Raji (cell line): ENCODE data around the gene GOLGA1.

ENCODE experiments used
- POLR2A ChIP-seq: IDR thresholded peaks from 2 replicates; pipeline ENCODE4 v1.6.1; 2011; ENCODE audit warnings: low read depth, low read length, control low read depth; ENCODE audit not compliant: insufficient read depth

The GOLGA1 gene

DNA sequence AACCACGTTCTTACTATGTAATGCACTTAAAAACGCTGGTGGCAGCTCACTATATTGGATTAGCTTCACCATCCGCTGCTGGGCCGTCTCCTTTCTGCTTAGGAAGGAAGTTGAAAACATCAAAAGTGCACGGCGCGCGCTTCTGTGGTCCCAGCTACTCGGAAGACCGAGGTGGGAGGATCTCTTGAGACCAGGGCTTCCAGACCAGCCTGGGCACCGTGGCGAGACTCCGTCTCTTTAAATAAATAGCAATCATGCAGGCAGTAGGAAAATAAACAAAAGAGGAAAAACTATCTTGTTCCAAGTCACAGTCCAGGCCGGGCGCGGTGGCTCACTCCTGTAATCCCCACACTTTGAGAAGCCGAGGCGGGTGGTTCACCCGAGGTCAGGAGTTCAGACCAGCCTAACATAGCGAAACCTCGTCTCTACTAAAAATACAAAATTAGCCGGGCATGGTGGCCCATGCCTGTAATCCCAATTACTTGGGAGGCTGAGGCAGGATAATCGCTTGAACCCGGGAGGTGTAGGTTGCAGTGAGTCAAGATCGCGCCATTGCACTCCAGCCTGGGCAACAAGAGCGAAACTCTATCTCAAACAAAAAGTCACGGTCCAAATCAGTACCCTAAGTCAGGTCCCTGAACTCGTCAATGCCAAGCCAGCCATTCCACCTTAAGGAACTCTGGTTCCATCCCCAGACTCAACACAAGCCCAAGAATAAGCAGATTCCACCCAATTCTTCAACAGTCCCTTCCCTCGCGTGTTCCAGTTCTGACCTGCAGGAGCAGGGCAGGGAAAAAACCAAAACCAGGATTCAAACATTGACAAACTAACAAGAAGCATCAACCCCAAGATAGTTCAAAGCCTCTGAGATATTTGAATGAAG lies 1.0 kb upstream of the GOLGA1 start:
- no peak for TF ChIP-seq POLR2A

DNA sequence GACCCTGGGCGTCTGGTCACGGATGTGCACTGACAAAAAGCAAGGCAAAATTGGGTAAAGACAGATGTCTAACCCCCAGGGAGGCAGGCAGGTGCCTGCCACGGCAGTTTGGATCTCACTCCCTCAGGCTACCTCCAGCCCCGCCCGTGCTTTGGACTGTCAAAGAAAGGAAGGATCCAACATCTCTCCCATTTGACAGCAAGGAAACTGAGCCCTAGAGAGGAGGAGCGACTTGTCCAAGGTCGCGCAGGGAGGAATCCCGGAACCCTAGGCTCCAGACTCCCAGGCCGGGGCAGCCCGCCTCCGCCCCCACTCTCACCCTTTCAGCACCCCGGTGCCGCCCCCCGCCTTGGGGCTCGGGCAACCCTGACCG lies 376 bp downstream of the GOLGA1 start:
- no peak for TF ChIP-seq POLR2A

DNA sequence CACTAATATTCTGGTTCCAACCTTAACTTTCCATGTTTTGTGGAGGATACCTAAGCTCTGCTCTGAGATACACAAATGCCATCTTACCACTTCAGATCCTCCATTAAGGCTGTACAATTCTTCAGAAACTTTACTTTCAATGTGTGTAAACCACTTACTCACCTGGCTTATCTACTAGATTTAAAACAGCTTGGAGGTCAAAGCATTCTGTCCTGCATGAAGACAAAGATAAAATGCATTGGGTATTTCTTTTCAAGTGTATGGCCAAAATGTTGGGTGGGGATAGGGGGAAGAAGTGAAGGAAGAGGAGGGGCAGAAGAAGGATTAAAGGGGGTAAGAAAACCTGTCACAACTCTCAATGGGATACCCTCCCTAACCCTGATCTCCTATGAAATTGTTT lies 939 bp downstream of the GOLGA1 start:
- TF ChIP-seq POLR2A, result no peak

DNA sequence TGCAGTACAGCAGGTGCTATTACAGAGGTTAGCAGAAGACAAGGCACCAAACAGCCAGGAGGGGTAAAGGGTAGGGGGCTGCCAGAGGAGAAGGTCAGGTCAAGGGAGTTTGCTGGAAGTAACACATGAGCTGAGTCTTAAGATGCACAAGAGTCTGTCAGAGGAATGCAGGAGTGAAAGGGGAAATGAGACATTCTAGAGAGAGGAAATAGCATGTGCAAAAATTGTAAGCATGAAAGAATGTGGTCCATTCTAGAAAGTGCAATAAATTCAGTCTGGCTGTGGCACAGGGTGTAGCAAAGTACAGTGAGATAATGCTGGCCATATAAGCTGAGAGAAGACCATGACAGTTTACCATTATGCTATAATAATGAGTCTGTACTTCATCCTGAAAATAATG lies 6.6 kb downstream of the GOLGA1 start:
- TF ChIP-seq POLR2A, result no peak

DNA sequence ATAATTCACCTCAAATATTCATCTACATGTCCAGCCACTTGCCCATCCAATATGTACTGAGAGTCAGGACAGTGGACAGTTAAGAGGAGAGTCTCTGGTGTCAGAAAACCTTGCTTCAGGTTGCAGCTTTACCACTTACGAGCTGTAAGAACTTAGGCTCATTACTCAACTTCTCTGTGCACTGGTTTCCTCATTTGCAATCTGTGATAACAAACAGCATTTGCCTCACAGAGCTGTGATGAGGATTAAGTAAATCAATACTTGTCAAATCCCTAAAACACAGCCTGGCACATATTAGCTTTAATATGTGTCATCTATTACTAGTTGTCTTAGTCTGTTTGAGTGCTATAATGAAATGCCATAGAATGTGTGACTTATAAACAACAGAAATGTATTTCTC lies 8.6 kb downstream of the GOLGA1 start:
- TF ChIP-seq POLR2A, result no peak

DNA sequence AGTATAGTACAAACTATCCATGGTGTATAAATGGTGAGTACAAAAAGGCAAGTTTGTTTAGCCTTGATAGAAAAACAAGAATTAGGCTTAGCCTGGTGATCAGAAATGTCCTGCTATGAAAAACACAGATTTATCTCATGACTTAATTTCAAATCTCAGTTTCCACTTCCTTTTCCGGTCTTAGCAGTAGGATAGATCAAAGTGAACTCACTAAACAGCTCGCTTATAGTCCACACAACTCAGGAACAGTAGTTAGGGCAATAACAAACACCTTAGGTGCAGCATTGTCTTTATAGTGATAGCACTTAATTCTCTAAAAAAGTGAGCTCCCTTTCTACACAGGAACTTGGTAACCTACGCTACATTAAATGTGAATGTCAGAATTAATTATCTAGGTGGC lies 11.4 kb downstream of the GOLGA1 start:
- no peak for TF ChIP-seq POLR2A

DNA sequence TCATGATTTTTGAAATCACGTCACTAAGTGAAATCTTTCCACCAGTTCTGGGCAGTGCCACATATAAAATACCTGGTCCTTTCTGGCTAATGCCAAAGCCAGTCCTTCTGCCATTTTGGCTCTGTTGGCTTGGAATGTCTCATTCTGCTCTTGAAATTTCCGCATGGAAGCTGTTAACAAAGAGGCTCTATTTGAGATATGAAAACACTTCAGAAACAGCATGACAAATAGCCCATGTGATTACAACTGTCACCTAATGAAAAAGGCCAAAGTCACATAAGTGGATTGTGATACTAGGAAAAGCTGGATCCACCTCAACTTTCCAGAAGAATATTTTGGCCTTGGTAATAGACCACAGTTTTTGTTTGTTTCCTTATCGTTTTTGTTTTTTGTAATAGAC lies 12.8 kb downstream of the GOLGA1 start:
- no peak for TF ChIP-seq POLR2A

DNA sequence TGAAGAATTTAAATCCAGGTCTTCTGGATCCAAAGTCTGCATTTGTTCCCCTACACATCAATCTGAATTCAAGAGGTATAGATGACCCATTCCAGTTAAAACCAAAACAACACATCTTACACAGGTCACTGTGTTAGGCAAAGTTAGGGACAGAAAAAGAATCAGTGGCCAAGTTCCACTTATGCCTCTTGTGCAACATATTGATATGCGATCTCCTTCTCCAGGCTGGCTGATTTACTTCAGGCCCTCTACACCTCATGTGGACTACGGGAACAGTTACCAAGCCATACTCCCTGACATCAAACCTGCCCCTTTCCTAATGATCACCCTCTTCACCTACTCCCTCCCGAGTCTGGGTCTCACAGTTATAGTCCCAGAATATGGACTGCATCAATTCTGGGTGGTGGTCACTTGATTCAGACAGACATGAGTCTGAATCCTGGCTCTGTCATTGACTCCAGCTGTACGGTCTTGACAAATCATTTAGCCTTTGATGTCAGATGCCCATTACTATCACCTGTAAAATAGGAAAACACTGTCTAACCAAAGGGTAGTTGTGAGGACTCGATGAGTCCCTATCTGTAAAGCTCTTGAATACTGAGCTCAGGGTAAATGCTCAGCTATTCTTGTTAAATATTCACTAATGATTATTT lies 26.0 kb downstream of the GOLGA1 start:
- no peak for TF ChIP-seq POLR2A

DNA sequence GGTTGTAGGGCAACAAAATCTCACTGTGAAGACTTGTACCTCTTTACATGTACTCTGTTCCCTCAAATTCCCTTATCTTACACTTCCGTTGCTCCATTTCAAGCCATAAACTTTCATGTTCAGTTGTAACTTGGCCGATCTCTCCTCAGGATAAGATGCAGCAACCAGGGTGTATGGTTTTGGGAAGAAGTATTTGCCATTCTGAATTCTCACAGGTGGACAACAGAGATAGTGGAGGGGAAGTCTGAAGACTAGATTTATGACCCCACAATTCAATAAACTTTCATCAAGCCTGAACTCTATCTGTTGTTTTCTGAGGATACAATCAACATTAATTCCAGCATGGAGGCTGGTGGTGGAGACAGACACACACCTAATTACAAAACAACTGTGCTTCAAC lies 27.5 kb downstream of the GOLGA1 start:
- no peak for TF ChIP-seq POLR2A

DNA sequence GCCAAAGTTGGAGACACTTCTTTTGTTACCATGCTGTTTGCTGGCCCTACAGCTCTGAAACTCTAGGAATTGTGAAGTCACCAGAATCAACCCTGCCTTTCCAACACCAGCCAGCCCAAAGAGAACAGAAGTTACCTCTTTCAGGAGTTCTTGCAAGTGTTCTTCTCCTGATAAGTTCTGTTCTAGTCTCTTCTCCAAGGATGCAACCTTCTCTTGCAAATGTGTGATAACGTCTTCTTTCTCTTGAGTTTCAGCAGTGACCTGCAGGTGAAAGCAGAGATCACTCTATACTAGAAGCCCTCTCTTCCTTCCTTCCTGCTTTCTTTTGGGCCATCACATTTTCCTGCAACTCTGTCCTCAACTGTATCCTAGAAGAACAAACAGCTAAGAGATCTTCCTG lies 29.1 kb downstream of the GOLGA1 start:
- TF ChIP-seq POLR2A, result no peak

DNA sequence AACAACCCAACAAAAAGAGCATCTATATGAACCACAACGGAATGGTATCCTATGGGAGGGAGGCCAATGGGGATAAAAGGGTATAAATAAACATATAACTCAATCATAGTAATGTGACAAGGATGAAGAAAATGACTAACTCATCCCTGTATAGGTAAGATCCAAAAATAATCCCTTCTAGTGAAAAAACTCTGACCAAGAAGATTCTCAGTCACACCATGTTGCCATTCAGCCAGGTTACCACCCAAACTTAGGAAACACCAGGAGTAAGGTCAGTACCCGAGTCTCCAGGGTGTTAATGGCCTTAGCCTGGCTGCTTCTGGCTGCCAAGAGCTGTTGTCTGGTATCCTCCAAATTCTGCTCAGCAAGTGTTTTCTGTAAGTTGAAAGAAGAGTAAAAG lies 32.8 kb downstream of the GOLGA1 start:
- no peak for TF ChIP-seq POLR2A

DNA sequence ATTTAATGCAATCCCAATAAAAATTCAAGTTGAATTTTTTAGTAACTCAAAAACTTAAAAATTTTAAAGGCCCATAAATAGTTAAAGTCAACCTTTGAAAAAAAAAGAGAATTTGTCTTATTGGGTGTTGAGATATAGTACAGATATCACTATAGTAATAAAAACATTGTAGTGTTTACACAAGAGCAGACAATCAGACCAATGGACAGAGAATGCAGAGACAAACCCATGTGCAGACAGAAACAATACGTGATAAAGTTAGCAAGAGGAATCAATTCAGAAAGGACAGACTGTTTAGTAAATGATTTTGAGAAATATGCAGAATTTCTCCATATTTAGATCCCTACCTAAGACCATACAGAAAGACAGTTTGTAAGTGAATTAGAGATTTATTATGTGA lies 33.9 kb downstream of the GOLGA1 start:
- no peak for TF ChIP-seq POLR2A

DNA sequence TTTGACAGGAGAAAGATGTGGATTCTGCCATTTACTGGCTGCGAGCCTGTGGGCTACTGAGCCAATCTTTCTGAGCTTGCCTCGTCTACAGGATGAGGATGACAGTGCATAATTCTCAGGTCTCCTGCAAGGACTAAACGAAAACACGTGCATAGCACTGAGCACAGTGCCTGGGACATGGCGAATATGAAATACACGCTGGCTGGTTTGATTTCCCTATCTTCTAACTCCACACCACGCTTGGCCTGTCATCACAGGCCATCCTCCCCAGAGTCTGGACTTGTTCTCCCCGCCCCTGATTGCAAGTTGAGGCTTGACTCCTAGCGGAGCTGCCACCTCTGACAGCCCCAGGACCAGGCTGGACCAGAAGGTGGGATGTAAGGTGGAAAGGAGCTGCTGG lies 41.0 kb downstream of the GOLGA1 start:
- no peak for TF ChIP-seq POLR2A

DNA sequence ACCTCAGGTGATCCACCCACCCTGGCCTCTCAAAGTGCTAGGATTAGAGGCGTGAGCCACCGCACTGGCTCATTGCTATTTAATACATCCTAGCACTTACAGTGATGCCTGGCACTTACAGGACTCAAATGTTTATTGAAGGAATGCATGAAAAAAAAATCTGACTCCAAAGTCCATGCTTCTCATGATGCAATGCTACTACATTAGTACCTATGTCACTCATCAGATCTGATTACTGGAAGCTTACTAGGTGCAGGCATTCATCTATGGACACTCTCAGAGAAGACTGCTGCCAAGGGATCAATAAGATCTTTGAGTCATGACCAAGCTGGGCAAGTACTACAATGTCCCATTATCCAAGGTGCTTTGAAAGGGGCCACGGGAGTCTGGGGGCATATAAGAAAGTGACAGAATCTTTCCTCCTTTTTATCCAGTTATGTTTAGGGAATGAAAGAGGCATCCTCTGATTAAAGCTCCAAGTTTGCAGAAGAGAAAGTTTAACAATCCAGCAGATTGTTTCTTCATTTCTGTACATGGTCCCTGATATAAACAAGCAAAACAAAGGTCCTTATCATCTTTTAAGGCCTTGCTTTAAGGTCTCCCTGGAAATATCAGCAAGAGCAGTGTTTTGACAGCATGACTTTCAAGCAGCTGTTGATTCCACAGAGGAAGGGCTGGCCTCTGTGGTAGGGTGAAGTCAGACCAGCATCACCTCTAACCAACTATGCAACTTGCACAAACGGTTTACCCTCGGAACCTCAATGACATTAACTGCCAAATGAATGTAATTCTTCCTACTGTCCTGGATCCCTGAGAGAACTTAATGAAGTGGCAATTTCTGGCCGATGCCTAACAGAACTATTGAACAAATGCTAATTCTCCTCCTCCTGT lies 43.1 kb downstream of the GOLGA1 start:
- TF ChIP-seq POLR2A, result no peak

DNA sequence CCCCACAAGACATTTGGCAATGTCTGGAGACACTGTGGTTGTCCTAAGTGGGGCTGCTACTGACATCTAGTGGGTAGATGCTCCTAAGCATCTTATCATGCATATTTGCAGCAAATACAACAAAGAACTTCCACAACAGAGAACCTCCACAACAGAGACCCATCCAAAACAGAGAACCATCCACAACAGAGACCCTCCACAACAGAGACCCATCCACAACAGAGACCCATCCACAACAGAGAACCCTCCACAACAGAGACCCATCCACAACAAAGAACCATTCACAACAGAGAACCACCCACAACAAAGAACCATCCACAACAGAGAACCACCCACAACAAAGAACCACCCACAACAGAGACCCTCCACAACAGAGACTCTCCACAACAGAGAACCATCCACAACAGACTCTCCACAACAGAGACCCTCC lies 46.1 kb downstream of the GOLGA1 start:
- TF ChIP-seq POLR2A, result no peak

DNA sequence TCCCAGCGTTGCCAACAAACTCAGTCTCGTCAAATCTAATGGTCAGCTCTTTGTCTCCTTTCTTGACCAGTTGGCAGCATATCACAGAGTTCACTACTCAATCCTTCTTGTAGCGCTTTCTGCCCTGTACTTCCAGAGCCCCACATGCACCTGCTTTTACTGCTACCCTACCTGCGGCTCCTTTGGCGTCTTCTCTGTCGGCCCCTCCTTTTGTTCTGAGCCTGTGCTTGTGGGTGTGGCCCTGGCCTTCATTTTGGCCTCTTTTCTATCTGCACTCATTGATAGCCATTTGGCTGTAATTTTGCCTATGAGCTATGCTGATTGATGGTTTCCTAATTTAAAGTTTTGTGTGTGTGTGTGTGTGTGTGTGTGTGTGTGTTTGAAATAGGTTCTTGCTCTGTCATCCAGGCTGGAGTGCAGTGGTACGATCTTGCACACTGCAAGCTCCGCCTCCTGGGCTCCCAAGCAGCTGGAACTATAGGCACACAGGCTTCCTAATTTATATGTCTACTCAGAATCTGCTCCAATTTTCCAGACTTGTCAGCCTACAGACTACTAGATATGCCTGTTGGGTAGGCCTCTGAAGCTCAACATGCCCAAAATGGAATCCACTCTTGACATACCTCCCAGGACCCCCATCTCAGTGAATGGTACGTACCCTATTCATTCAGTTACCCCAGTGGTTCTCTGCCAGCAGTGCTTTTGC lies 46.7 kb downstream of the GOLGA1 start:
- no peak for TF ChIP-seq POLR2A

DNA sequence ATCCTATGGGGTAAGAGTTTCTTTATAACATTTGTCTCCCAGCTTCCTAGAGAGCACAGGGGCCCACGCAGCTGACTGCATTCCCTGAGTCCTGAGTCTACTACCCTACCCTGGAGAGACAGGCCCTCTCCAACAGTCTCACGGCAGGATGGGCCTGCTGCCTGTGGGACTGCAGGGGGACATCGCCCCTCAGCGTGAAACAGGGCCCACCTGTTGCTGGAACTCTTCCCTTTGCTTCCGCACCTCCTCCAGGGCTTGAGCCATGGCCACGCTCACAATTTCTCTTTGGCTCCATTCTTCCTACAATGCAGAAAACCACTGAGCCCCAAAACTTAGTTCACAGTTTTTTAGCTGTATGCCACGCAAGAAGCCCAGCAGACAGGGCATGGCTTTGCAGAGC lies 50.7 kb downstream of the GOLGA1 start:
- TF ChIP-seq POLR2A, result no peak
